GM23338 (cell line): ENCODE measurements around the gene VEPH1. TPM values are rescaled to one million over a fixed set of nuclear protein-coding genes. Genes with fewer than 3 reads are reported as not detected.

ENCODE experiments used
- ATAC-seq: fragments of 200-7000 bp; cut with Tn5 transposase; 3 replicates; pipeline ENCODE4 v1.9.1; 2020
- DNase-seq: peaks from one replicate; pipeline ENCODE4 v3.0.0-alpha.2; 2015; ENCODE audit warnings: low spot score
- H2AFZ ChIP-seq: fragments of 200-600 bp; sonication (generic); 2 replicates; pipeline ENCODE4 v1.8.0; 2016; ENCODE audit warnings: antibody characterized with exemption, mild to moderate bottlenecking, moderate library complexity
- H3F3A ChIP-seq: fragments of 200-600 bp; sonication (generic); replicated peaks from 2 replicates; pipeline ENCODE4 v1.8.0; 2017; ENCODE audit warnings: antibody characterized with exemption, mixed run types, low read depth
- H3K27ac ChIP-seq: fragments of 200-600 bp; sonication (generic); 2 replicates; pipeline ENCODE4 v1.6.1; 2016; ENCODE audit warnings: low read depth
- H3K27me3 ChIP-seq: fragments of 200-600 bp; sonication (generic); 2 replicates; pipeline ENCODE4 v1.8.0; 2016; ENCODE audit warnings: mild to moderate bottlenecking, mixed run types, moderate library complexity; ENCODE audit not compliant: insufficient read depth
- H3K36me3 ChIP-seq: fragments of 200-600 bp; sonication (generic); 2 replicates; pipeline ENCODE4 v1.8.0; 2016; ENCODE audit warnings: mild to moderate bottlenecking; ENCODE audit not compliant: insufficient read depth
- H3K4me1 ChIP-seq: fragments of 200-600 bp; sonication (generic); 2 replicates; pipeline ENCODE4 v1.8.0; 2016; ENCODE audit warnings: mild to moderate bottlenecking, moderate library complexity; ENCODE audit not compliant: insufficient read depth
- H3K4me2 ChIP-seq: fragments of 200-600 bp; sonication (generic); 2 replicates; pipeline ENCODE4 v1.7.1; 2017; ENCODE audit warnings: mixed run types
- H3K4me3 ChIP-seq: fragments of 200-600 bp; sonication (generic); 2 replicates; pipeline ENCODE4 v1.6.1; 2016; ENCODE audit warnings: mixed run types
- H3K79me2 ChIP-seq: fragments of 200-600 bp; sonication (generic); replicated peaks from 2 replicates; pipeline ENCODE4 v1.8.0; 2017; ENCODE audit warnings: mild to moderate bottlenecking; ENCODE audit not compliant: insufficient read depth
- H3K9me2 ChIP-seq: fragments of 200-600 bp; sonication (generic); 2 replicates; pipeline ENCODE4 v1.8.0; 2017; ENCODE audit not compliant: insufficient read depth
- H4K20me1 ChIP-seq: fragments of 200-600 bp; sonication (generic); replicated peaks from 2 replicates; pipeline ENCODE4 v1.8.0; 2017; ENCODE audit warnings: mild to moderate bottlenecking; ENCODE audit not compliant: insufficient read depth
- H3K27ac Mint-ChIP-seq: 2 replicates; pipeline ENCODE4 v1.8.0; 2020; ENCODE audit warnings: inconsistent platforms, mild to moderate bottlenecking, moderate library complexity, mixed read lengths
- H3K27me3 Mint-ChIP-seq: 3 replicates; pipeline ENCODE4 v1.8.0; 2022; ENCODE audit warnings: low read depth, mild to moderate bottlenecking, moderate library complexity, mixed read lengths, inconsistent platforms; ENCODE audit not compliant: insufficient read depth, poor library complexity
- H3K36me3 Mint-ChIP-seq: 3 replicates; pipeline ENCODE4 v1.8.0; 2021; ENCODE audit warnings: low read depth, mild to moderate bottlenecking, inconsistent platforms, moderate library complexity, mixed read lengths
- H3K4me1 Mint-ChIP-seq: 3 replicates; pipeline ENCODE4 v1.8.0; 2020; ENCODE audit warnings: mild to moderate bottlenecking, inconsistent platforms, mixed read lengths
- H3K4me3 Mint-ChIP-seq: 3 replicates; pipeline ENCODE4 v1.8.0; 2021; ENCODE audit warnings: moderate library complexity, mild to moderate bottlenecking, inconsistent platforms, mixed read lengths
- H3K9me3 Mint-ChIP-seq: 3 replicates; pipeline ENCODE4 v1.8.0; 2020; ENCODE audit warnings: moderate library complexity, mild to moderate bottlenecking, inconsistent platforms, mixed read lengths
- CREB1 ChIP-seq: fragments of 250-450 bp; sonication (Bioruptor Pico); IDR thresholded peaks from 2 replicates; pipeline ENCODE4 v1.5.0; 2020; ENCODE audit warnings: low read depth, mild to moderate bottlenecking, moderate library complexity
- CTCF ChIP-seq, 2 experiments: fragments of 200-600 bp in 1 of 2; sonication (generic) in 1 of 2; conservative IDR thresholded peaks; 2 replicates each; pipeline versions ENCODE4 v1.5.1 to v1.6.1; 2016 to 2017; ENCODE audit warnings: antibody characterized with exemption in 2 of 2, low read depth in 2 of 2, mild to moderate bottlenecking in 2 of 2, moderate library complexity in 1 of 2
- EZH2phosphoT487 ChIP-seq: fragments of 200-600 bp; sonication (generic); IDR thresholded peaks from one replicate; pipeline ENCODE4 v1.8.1; 2018; ENCODE audit warnings: antibody characterized with exemption; ENCODE audit not compliant: unreplicated experiment
- JUNB ChIP-seq: IDR thresholded peaks from one replicate; pipeline ENCODE4 v1.6.1; 2016; ENCODE audit warnings: antibody characterized with exemption; ENCODE audit not compliant: unreplicated experiment
- POLR2AphosphoS5 ChIP-seq: IDR thresholded peaks from 2 replicates; pipeline ENCODE4 v1.6.1; 2016; ENCODE audit warnings: antibody characterized with exemption, low read depth
- ZNF114 ChIP-seq: fragments of 250-450 bp; sonication (Bioruptor Pico); IDR thresholded peaks from 2 replicates; pipeline ENCODE4 v1.5.0; 2020; ENCODE audit warnings: mild to moderate bottlenecking, moderate library complexity
- ZNF331 ChIP-seq: fragments of 250-450 bp; sonication (Bioruptor Pico); IDR thresholded peaks from 2 replicates; pipeline ENCODE4 v1.5.0; 2020; ENCODE audit warnings: low read depth, mild to moderate bottlenecking, moderate library complexity
- polyA plus RNA-seq: library from polyadenylated mRNA; unstranded; fragments of >200 nt; fragmentation: Nextera tagmentation; extraction: Ambion mirVana; gene quantifications from 2 replicates; pipeline ENCODE4 v1.2.1, GENCODE V29; 2016
- total RNA-seq: library from RNA; depleted of rRNA; stranded (reverse); fragments of >200 nt; shearing (Covaris generic); gene quantifications from 2 replicates; pipeline ENCODE4 v1.2.3, GENCODE V29; 2014
- TF ChIP-seq, protein P1 (sequence below): fragments of 250-450 bp; sonication (Bioruptor Pico); IDR thresholded peaks from 2 replicates; pipeline ENCODE4 v1.5.0; 2020; ENCODE audit warnings: mild to moderate bottlenecking, moderate library complexity
- TF ChIP-seq, protein P2 (sequence below): IDR thresholded peaks from 2 replicates; pipeline ENCODE4 v1.6.1; 2016; ENCODE audit warnings: antibody characterized with exemption
- TF ChIP-seq, protein P3 (sequence below): IDR thresholded peaks from one replicate; pipeline ENCODE4 v1.6.1; 2018; ENCODE audit warnings: antibody characterized with exemption; ENCODE audit not compliant: unreplicated experiment

VEPH1 gene
- total and polyA plus RNA-seq, 2 experiments from 2014 or later: 15.4 to 33.8 TPM

DNA sequence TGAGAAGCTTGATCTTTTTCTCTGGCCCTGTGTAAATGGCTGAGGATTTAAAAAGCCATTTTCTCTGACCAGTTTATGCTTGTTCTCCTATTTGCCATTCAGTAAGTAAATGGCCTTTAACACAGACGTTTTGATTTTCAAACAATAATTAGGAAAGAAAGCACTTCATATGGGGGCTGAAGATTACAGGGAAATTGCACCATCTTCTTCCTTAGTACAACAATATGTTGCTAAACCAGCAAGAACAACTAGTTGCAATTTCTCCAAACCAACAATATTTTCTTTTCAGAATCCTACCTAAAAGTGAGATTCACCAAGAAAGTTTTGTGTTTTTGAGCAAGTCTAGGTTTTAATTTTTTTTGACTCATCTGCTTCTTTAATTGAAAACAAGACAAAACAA is 262.8 kb downstream of the VEPH1 start:
- Mint-ChIP-seq H3K9me3 (no peaks in the 10 kb centered on the region), H3K27ac (no peak overlapping the region), H3K36me3 (no peaks in the 10 kb centered on the region), H3K4me3 (no peak overlapping the region), H3K27me3 (peaks cover 2% of the 10 kb centered on the region), H3K4me1 (no peaks in the 10 kb centered on the region)
- Histone ChIP-seq H3K4me2 (no peak overlapping the region), H3K79me2 (no peaks in the 10 kb centered on the region), H2AFZ (no peak overlapping the region), H3K4me1 (no peaks in the 10 kb centered on the region), H3K4me3 (no peak overlapping the region), H3F3A (no peaks in the 10 kb centered on the region), H3K27me3 (no peaks in the 10 kb centered on the region), H3K36me3 (no peaks in the 10 kb centered on the region), H3K9me2 (no peaks in the 10 kb centered on the region), H3K27ac (no peak overlapping the region), H4K20me1 (no peaks in the 10 kb centered on the region)
- ATAC-seq (no peak), DNase-seq (no peak)
- TF ChIP-seq CREB1 (CRISPR knock-in tag) (no peak), POLR2AphosphoS5 (no peak), ZNF114 (no peak), CTCF (conservative IDR thresholded peaks at IDR 0.05; ENCODE audit: low read depth in 2 of 2) (no peak), ZNF331 (CRISPR knock-in tag) (no peak), EZH2phosphoT487 (no peak), JUNB (no peak)
- TF ChIP-seq, protein P1, sequence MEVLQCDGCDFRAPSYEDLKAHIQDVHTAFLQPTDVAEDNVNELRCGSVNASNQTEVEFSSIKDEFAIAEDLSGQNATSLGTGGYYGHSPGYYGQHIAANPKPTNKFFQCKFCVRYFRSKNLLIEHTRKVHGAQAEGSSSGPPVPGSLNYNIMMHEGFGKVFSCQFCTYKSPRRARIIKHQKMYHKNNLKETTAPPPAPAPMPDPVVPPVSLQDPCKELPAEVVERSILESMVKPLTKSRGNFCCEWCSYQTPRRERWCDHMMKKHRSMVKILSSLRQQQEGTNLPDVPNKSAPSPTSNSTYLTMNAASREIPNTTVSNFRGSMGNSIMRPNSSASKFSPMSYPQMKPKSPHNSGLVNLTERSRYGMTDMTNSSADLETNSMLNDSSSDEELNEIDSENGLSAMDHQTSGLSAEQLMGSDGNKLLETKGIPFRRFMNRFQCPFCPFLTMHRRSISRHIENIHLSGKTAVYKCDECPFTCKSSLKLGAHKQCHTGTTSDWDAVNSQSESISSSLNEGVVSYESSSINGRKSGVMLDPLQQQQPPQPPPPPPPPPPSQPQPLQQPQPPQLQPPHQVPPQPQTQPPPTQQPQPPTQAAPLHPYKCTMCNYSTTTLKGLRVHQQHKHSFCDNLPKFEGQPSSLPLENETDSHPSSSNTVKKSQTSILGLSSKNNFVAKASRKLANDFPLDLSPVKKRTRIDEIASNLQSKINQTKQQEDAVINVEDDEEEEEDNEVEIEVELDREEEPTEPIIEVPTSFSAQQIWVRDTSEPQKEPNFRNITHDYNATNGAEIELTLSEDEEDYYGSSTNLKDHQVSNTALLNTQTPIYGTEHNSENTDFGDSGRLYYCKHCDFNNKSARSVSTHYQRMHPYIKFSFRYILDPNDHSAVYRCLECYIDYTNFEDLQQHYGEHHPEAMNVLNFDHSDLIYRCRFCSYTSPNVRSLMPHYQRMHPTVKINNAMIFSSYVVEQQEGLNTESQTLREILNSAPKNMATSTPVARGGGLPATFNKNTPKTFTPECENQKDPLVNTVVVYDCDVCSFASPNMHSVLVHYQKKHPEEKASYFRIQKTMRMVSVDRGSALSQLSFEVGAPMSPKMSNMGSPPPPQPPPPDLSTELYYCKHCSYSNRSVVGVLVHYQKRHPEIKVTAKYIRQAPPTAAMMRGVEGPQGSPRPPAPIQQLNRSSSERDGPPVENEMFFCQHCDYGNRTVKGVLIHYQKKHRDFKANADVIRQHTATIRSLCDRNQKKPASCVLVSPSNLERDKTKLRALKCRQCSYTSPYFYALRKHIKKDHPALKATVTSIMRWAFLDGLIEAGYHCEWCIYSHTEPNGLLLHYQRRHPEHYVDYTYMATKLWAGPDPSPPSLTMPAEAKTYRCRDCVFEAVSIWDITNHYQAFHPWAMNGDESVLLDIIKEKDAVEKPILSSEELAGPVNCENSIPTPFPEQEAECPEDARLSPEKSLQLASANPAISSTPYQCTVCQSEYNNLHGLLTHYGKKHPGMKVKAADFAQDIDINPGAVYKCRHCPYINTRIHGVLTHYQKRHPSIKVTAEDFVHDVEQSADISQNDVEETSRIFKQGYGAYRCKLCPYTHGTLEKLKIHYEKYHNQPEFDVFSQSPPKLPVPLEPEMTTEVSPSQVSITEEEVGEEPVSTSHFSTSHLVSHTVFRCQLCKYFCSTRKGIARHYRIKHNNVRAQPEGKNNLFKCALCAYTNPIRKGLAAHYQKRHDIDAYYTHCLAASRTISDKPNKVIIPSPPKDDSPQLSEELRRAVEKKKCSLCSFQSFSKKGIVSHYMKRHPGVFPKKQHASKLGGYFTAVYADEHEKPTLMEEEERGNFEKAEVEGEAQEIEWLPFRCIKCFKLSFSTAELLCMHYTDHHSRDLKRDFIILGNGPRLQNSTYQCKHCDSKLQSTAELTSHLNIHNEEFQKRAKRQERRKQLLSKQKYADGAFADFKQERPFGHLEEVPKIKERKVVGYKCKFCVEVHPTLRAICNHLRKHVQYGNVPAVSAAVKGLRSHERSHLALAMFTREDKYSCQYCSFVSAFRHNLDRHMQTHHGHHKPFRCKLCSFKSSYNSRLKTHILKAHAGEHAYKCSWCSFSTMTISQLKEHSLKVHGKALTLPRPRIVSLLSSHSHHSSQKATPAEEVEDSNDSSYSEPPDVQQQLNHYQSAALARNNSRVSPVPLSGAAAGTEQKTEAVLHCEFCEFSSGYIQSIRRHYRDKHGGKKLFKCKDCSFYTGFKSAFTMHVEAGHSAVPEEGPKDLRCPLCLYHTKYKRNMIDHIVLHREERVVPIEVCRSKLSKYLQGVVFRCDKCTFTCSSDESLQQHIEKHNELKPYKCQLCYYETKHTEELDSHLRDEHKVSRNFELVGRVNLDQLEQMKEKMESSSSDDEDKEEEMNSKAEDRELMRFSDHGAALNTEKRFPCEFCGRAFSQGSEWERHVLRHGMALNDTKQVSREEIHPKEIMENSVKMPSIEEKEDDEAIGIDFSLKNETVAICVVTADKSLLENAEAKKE: no peak
- TF ChIP-seq, protein P2, sequence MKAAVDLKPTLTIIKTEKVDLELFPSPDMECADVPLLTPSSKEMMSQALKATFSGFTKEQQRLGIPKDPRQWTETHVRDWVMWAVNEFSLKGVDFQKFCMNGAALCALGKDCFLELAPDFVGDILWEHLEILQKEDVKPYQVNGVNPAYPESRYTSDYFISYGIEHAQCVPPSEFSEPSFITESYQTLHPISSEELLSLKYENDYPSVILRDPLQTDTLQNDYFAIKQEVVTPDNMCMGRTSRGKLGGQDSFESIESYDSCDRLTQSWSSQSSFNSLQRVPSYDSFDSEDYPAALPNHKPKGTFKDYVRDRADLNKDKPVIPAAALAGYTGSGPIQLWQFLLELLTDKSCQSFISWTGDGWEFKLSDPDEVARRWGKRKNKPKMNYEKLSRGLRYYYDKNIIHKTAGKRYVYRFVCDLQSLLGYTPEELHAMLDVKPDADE: no peak
- TF ChIP-seq, protein P3, sequence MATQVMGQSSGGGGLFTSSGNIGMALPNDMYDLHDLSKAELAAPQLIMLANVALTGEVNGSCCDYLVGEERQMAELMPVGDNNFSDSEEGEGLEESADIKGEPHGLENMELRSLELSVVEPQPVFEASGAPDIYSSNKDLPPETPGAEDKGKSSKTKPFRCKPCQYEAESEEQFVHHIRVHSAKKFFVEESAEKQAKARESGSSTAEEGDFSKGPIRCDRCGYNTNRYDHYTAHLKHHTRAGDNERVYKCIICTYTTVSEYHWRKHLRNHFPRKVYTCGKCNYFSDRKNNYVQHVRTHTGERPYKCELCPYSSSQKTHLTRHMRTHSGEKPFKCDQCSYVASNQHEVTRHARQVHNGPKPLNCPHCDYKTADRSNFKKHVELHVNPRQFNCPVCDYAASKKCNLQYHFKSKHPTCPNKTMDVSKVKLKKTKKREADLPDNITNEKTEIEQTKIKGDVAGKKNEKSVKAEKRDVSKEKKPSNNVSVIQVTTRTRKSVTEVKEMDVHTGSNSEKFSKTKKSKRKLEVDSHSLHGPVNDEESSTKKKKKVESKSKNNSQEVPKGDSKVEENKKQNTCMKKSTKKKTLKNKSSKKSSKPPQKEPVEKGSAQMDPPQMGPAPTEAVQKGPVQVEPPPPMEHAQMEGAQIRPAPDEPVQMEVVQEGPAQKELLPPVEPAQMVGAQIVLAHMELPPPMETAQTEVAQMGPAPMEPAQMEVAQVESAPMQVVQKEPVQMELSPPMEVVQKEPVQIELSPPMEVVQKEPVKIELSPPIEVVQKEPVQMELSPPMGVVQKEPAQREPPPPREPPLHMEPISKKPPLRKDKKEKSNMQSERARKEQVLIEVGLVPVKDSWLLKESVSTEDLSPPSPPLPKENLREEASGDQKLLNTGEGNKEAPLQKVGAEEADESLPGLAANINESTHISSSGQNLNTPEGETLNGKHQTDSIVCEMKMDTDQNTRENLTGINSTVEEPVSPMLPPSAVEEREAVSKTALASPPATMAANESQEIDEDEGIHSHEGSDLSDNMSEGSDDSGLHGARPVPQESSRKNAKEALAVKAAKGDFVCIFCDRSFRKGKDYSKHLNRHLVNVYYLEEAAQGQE: no peak
